ENCODE measurements around the gene FKBP15. TPM values are rescaled to one million over a fixed set of nuclear protein-coding genes. Genes with fewer than 3 reads are reported as not detected.
"Not testable (repeated sequence)": the region's sequence is repeated elsewhere in the genome, so short reads cannot be mapped to it uniquely, and the experiment has no call there.

The FKBP15 gene
- total RNA-seq, 2 experiments from 2014 or later = 37.4 to 40.7 TPM

GRCh38 chr9:113156880-113157279 lies 64.2 kb downstream of the FKBP15 start:
- Mint-ChIP-seq H3K4me1 (peaks cover 32% of the 10 kb centered on the region), H3K27me3 (peaks cover 5% of the 10 kb centered on the region), H3K27ac (peak overlapping the region; percentile 82), H3K9me3 (no peaks in the 10 kb centered on the region), H3K36me3 (peaks cover 8% of the 10 kb centered on the region), H3K4me3 (no peak overlapping the region)
- DNase-seq (no peak), ATAC-seq (ENCODE audit: low read depth) (peak; percentile 13)
- POLR2A ChIA-PET = interaction anchor here (1.7 to 1.9 kb wide), 2 partner anchors 63 to 65 kb away, joined by 4 to 6 read pairs; partner anchors contain the start of genes FKBP15 and SLC31A1

- Mint-ChIP-seq H3K4me1 (peaks cover 35% of the 10 kb centered on the region), H3K27me3 (peaks cover 8% of the 10 kb centered on the region), H3K9me3 (no peaks in the 10 kb centered on the region), H3K27ac (peak overlapping the region; percentile 82), H3K36me3 (peaks cover 7% of the 10 kb centered on the region), H3K4me3 (peak overlapping the region; percentile 61)
- POLR2A ChIA-PET = interaction anchor here (1.4 to 1.9 kb wide), 3 partner anchors 64 to 254 kb away, joined by 4 to 6 read pairs (median 4); partner anchors contain the start of genes C9orf43, FKBP15, POLE3 and SLC31A1
- peak; percentile 75 for ATAC-seq (ENCODE audit: low read depth)
- DNase-seq = no peak
These were observed 65.0 kb downstream of the FKBP15 start for GRCh38 chr9:113155911-113156588.

DNA sequence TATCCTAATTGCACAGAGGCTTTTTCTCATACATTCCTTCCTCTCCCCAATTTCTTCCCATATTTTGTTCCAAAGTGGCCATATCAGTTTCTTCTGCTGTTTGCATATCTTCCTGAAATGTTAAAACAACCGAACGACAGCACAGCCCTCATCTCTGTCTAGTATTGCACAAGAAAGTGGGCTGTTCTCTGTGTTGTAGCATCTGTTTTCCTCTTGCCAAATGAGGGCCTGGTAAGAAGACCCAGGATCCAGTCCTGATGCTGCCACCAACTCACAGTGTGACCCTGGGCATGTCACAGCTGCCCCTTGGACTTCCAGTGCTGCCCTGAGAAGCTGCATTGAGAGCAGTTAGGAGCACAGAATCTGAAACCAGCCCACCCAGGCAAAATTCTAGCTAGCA lies 66.1 kb downstream of the FKBP15 start:
- H3K9me3 Mint-ChIP-seq = no peaks in the 10 kb centered on the region
- no peak overlapping the region for H3K4me3 Mint-ChIP-seq
- peaks cover 36% of the 10 kb centered on the region for H3K4me1 Mint-ChIP-seq
- POLR2A ChIA-PET = interaction anchor here (1.4 to 1.9 kb wide), 3 partner anchors 65 to 255 kb away, joined by 4 to 6 read pairs (median 4); partner anchors contain the start of genes C9orf43, FKBP15, POLE3 and SLC31A1
- H3K27me3 Mint-ChIP-seq = peaks cover 8% of the 10 kb centered on the region
- H3K36me3 Mint-ChIP-seq = peaks cover 4% of the 10 kb centered on the region
- peak overlapping the region; percentile 82 for H3K27ac Mint-ChIP-seq
- no peak for ATAC-seq (ENCODE audit: low read depth)
- DNase-seq = no peak

GRCh38 chr9:113154471-113154870 lies 66.6 kb downstream of the FKBP15 start:
- Mint-ChIP-seq H3K36me3 (peaks cover 4% of the 10 kb centered on the region), H3K9me3 (no peaks in the 10 kb centered on the region), H3K4me3 (no peak overlapping the region), H3K4me1 (peaks cover 36% of the 10 kb centered on the region), H3K27me3 (peaks cover 8% of the 10 kb centered on the region), H3K27ac (peak overlapping the region; percentile 82)
- DNase-seq = no peak
- POLR2A ChIA-PET = interaction anchor here (1.4 kb wide), 1 partner anchor 256 kb away, joined by 4 read pairs; the partner anchor contains the start of genes C9orf43 and POLE3
- ATAC-seq (ENCODE audit: low read depth) = no peak

GRCh38 chr9:113153599-113153998 lies 67.5 kb downstream of the FKBP15 start:
- H3K9me3 Mint-ChIP-seq = no peaks in the 10 kb centered on the region
- no peak overlapping the region for H3K27ac Mint-ChIP-seq
- peaks cover 36% of the 10 kb centered on the region for H3K4me1 Mint-ChIP-seq
- POLR2A ChIA-PET = no interaction called here
- DNase-seq (no peak), ATAC-seq (ENCODE audit: low read depth) (no peak)
- H3K27me3 Mint-ChIP-seq = peaks cover 8% of the 10 kb centered on the region
- no peak overlapping the region for H3K4me3 Mint-ChIP-seq
- H3K36me3 Mint-ChIP-seq = peaks cover 2% of the 10 kb centered on the region

DNA sequence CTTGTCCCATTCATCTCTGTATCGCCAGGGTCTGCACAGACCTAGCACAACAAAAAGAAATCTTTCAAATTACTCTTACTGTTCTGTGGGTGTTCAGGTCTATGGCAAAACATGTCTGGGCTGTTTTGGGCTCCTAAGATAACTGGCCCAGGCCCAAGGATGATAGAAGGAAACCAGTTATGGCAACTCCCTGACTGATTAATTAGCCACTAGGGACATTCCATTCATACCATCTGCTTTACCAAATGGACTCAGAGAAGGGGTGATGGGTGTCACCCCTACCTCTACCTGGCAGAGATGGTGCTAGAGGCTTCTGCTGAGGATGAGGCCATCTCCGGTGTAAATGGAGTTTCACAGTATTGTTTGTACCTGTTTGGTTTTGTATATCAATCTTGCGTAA lies 68.4 kb downstream of the FKBP15 start:
- no peak for ATAC-seq (ENCODE audit: low read depth)
- no peak for DNase-seq

DNA sequence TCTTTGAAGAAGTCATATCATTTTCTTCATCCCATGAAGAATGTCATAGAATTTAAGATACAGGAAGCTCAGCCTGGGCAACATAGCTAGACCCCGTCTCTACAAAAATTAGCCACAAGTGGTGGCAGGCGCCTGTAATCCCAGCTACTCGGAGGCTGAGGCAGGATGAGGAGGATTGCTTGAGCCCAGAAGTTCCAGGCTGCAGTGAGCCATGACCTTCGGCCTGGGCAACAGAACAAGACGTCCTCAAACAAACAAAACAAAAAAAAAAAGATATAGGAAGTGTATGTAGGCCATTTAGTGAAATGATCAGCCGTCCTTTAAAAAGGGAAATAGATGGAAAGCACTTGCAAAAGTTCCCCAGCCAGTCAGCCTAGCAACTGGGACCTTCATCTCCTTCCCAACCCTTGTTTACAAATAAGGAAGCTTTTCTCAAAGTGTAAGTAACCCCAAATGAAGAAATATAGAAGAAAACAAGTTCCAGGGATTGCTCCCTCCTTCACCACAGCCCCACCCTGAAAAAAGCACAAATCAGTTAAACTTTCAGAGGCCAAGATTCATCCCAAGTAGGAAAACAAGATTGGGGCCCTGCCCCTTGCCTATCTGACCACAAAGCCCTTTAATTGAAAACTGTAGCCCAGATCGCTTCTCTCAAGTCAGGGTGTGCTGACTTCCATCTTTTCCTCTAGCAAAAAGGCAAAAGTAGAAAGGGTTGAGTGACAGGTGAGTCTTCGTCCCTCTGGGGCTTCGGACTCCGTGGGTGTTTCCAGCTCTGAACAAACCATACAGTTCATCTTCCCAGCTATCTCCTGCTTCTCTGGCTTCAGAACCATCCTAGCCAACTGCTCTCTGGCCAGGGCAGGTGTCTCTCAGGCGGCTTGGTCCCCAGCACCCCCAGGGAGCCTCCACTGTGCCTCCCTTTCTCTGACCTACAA lies 69.1 kb downstream of the FKBP15 start:
- no peaks in the 10 kb centered on the region for H3K36me3 Mint-ChIP-seq
- peaks cover 8% of the 10 kb centered on the region for H3K27me3 Mint-ChIP-seq
- POLR2A ChIA-PET = interaction anchor here (1.0 to 1.8 kb wide), 5 partner anchors 15 to 365 kb away, joined by 3 to 12 read pairs (median 4); partner anchors contain the start of genes FKBP15 and SLC31A1
- H3K9me3 Mint-ChIP-seq = no peaks in the 10 kb centered on the region
- H3K4me3 Mint-ChIP-seq = peak overlapping the region; percentile 76
- ATAC-seq (ENCODE audit: low read depth) (no peak), DNase-seq (no peak)
- H3K4me1 Mint-ChIP-seq = peaks cover 36% of the 10 kb centered on the region
- no peak overlapping the region for H3K27ac Mint-ChIP-seq

More for the DNA sequence above, 68.4 kb downstream of the FKBP15 start:
- Mint-ChIP-seq H3K4me1 (peaks cover 36% of the 10 kb centered on the region), H3K27ac (no peak overlapping the region), H3K4me3 (peak overlapping the region; percentile 76), H3K36me3 (no peaks in the 10 kb centered on the region), H3K27me3 (peaks cover 8% of the 10 kb centered on the region), H3K9me3 (no peaks in the 10 kb centered on the region)
- POLR2A ChIA-PET = no interaction called here

- Mint-ChIP-seq H3K27ac (no peak within 1 kb of the TSS), H3K27me3 (peaks cover 9% of the 10 kb centered on the region), H3K36me3 (no peaks in the 10 kb centered on the region), H3K9me3 (no peaks in the 10 kb centered on the region), H3K4me1 (peaks cover 26% of the 10 kb centered on the region), H3K4me3 (peak within 1 kb of the TSS; percentile 76)
- peak; percentile 94 for DNase-seq
- POLR2A ChIA-PET = interaction anchor here (0.7 to 1.8 kb wide), 8 partner anchors 8 to 366 kb away, joined by 3 to 12 read pairs (median 4); partner anchors contain the start of genes FKBP15 and SLC31A1
- ATAC-seq (ENCODE audit: low read depth) = peak; percentile 95
These were observed 70.1 kb downstream of the FKBP15 start, which contains the start of gene SLC31A2 for GRCh38 chr9:113150670-113151611. TSS of gene SLC31A2 (plus strand) at chr9:113151007. CDS start at chr9:113151075, 68 bp downstream.

GRCh38 chr9:113149561-113149960 lies 71.5 kb downstream of the FKBP15 start:
- H3K36me3 Mint-ChIP-seq; ATAC-seq (ENCODE audit: low read depth); H3K9me3 Mint-ChIP-seq; DNase-seq; H3K4me3 Mint-ChIP-seq; H3K27ac Mint-ChIP-seq; POLR2A ChIA-PET: not testable (repeated sequence)
- Mint-ChIP-seq H3K4me1 (peaks cover 14% of the 10 kb centered on the region), H3K27me3 (peaks cover 22% of the 10 kb centered on the region)

- ATAC-seq (ENCODE audit: low read depth) = no peak
- H3K4me1 Mint-ChIP-seq = peaks cover 14% of the 10 kb centered on the region
- no peak overlapping the region for H3K4me3 Mint-ChIP-seq
- no peaks in the 10 kb centered on the region for H3K36me3 Mint-ChIP-seq
- no peak overlapping the region for H3K27ac Mint-ChIP-seq
- H3K9me3 Mint-ChIP-seq = no peaks in the 10 kb centered on the region
- POLR2A ChIA-PET = no interaction called here
- no peak for DNase-seq
- peaks cover 22% of the 10 kb centered on the region for H3K27me3 Mint-ChIP-seq
These were observed 72.1 kb downstream of the FKBP15 start for GRCh38 chr9:113148781-113149510.

- ATAC-seq (ENCODE audit: low read depth) (no peak), DNase-seq (no peak)
- POLR2A ChIA-PET = no interaction called here
- Mint-ChIP-seq H3K4me3 (no peak overlapping the region), H3K9me3 (no peaks in the 10 kb centered on the region), H3K27ac (no peak overlapping the region), H3K36me3 (no peaks in the 10 kb centered on the region), H3K4me1 (peaks cover 14% of the 10 kb centered on the region), H3K27me3 (peaks cover 22% of the 10 kb centered on the region)
These were observed 72.7 kb downstream of the FKBP15 start for GRCh38 chr9:113148372-113148705.

All from activated naive CD8-positive, alpha-beta T cell treated with anti-CD3 and anti-CD28 coated beads, Interleukin-2, amount 10 ng/mL, durations not matched to agents 7 days and 5 days (primary cell).